ENCODE results near the gene CPA4. TPM values are rescaled to one million over a fixed set of nuclear protein-coding genes. Genes with fewer than 3 reads are reported as not detected.
"Not testable (repeated sequence)": the region's sequence is repeated elsewhere in the genome, so short reads cannot be mapped to it uniquely, and the experiment has no call there.

Gene CPA4
- total RNA-seq, 4 donors from 2014 or later = 44.4 to 107 (median 66.1) TPM

- WGBS, 2 donors = 84 to 86% methylated on average over 21 of the region's 21 CpGs
- intact Hi-C loops (cut with DNase I; ENCODE audit: low total_unique reads) = no loop called here
- H3K4me3 ChIP-seq (ENCODE audit: low read depth, poor library complexity, severe bottlenecking) = no peak overlapping the region
- TF ChIP-seq, protein P1, sequence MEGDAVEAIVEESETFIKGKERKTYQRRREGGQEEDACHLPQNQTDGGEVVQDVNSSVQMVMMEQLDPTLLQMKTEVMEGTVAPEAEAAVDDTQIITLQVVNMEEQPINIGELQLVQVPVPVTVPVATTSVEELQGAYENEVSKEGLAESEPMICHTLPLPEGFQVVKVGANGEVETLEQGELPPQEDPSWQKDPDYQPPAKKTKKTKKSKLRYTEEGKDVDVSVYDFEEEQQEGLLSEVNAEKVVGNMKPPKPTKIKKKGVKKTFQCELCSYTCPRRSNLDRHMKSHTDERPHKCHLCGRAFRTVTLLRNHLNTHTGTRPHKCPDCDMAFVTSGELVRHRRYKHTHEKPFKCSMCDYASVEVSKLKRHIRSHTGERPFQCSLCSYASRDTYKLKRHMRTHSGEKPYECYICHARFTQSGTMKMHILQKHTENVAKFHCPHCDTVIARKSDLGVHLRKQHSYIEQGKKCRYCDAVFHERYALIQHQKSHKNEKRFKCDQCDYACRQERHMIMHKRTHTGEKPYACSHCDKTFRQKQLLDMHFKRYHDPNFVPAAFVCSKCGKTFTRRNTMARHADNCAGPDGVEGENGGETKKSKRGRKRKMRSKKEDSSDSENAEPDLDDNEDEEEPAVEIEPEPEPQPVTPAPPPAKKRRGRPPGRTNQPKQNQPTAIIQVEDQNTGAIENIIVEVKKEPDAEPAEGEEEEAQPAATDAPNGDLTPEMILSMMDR (IDR thresholded peaks at IDR 0.05) = no peak
- TF ChIP-seq POLR2A (IDR thresholded peaks at IDR 0.05) = no peak
- no peak for DNase-seq (ENCODE audit: low spot score in 2 of 2)
Measured at GRCh38 chr7:130305433-130306042, 12.6 kb downstream of the CPA4 start.

GRCh38 chr7:130309986-130310385 lies 17.0 kb downstream of the CPA4 start:
- intact Hi-C loops (cut with DNase I; ENCODE audit: low total_unique reads) = no loop called here
- no peak for TF ChIP-seq POLR2A (IDR thresholded peaks at IDR 0.05)
- TF ChIP-seq, protein P1 (IDR thresholded peaks at IDR 0.05) = no peak
- DNase-seq (ENCODE audit: low spot score in 2 of 2) = no peak
- no peak overlapping the region for H3K4me3 ChIP-seq (ENCODE audit: low read depth, poor library complexity, severe bottlenecking)
- 71 to 76% methylated on average over 6 of the region's 6 CpGs for WGBS, 2 donors

GRCh38 chr7:130314305-130314704 lies 21.3 kb downstream of the CPA4 start:
- intact Hi-C loops (cut with DNase I; ENCODE audit: low total_unique reads) = no loop called here
- no peak overlapping the region for H3K4me3 ChIP-seq (ENCODE audit: low read depth, poor library complexity, severe bottlenecking)
- TF ChIP-seq, protein P1 (IDR thresholded peaks at IDR 0.05) = no peak
- TF ChIP-seq POLR2A (IDR thresholded peaks at IDR 0.05) = no peak
- WGBS, 2 donors = 78 to 85% methylated on average over 6 of the region's 6 CpGs
- no peak for DNase-seq (ENCODE audit: low spot score in 2 of 2)

GRCh38 chr7:130319541-130319940 lies 26.6 kb downstream of the CPA4 start:
- TF ChIP-seq, protein P1 (IDR thresholded peaks at IDR 0.05) = no peak
- TF ChIP-seq POLR2A (IDR thresholded peaks at IDR 0.05) = no peak
- WGBS, 2 donors = 92 to 96% methylated on average over 1 of the region's 1 CpG
- H3K4me3 ChIP-seq (ENCODE audit: low read depth, poor library complexity, severe bottlenecking) = no peak overlapping the region
- intact Hi-C loops (cut with DNase I; ENCODE audit: low total_unique reads) = no loop called here
- DNase-seq (ENCODE audit: low spot score in 2 of 2) = peak in 1 of 2 donors; percentile 29

DNA sequence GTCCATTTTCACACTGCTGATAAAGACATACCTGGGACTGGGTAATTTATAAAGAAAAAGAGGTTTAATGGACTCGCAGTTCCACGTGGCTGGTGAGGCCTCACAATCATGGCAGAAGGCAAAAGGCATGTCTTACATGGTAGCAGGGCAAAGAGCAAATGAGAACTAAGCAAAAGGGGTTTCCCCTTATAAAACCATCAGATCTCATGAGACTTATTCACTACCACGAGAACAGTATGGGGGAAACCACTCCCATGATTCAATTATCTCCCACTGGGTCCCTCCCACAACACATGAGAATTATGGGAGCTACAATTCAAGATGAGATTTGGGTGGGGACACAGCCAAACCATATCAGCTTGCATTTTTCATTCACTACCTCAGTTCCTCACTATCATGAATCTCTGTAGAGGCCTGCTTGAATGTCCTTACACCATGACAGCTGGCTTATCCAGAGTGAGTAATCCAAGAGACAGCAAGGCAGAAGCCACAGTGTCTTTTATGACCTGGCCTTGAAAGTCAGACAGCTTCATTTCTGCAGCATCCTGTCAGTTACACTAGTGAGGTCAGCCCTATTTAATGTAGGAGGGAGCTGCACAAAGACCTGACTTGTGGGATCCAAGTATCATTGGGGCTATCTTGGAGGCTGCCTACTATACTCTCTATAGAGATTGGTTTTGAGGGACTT lies 28.7 kb downstream of the CPA4 start:
- DNase-seq (ENCODE audit: low spot score in 2 of 2) = peak in 1 of 2 donors; percentile 23
- intact Hi-C loops (cut with DNase I; ENCODE audit: low total_unique reads); H3K4me3 ChIP-seq (ENCODE audit: low read depth, poor library complexity, severe bottlenecking): not testable (repeated sequence)
- WGBS, 2 donors = 89% methylated on average over 3 of the region's 3 CpGs

GRCh38 chr7:130322615-130323014 lies 29.7 kb downstream of the CPA4 start:
- H3K4me3 ChIP-seq (ENCODE audit: low read depth, poor library complexity, severe bottlenecking) = no peak overlapping the region
- peak in 1 of 2 donors; percentile 61 for DNase-seq (ENCODE audit: low spot score in 2 of 2)
- WGBS, 2 donors = 65 to 77% methylated on average over 7 of the region's 7 CpGs
- intact Hi-C loops (cut with DNase I; ENCODE audit: low total_unique reads) = no loop called here
- TF ChIP-seq POLR2A (IDR thresholded peaks at IDR 0.05) = no peak
- TF ChIP-seq, protein P1 (IDR thresholded peaks at IDR 0.05) = no peak

All from lower leg skin (tissue), 4 donors.